GM12801 (cell line): Measurements from ENCODE around the gene BBIP1.

ENCODE experiments used
- TF ChIP-seq, protein P1 (sequence below): IDR thresholded peaks from one replicate; pipeline ENCODE4 v1.5.1; 2011; ENCODE audit warnings: control low read depth; ENCODE audit not compliant: insufficient read length; ENCODE audit errors: extremely low read depth

Gene BBIP1, protein sequence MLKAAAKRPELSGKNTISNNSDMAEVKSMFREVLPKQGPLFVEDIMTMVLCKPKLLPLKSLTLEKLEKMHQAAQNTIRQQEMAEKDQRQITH

DNA sequence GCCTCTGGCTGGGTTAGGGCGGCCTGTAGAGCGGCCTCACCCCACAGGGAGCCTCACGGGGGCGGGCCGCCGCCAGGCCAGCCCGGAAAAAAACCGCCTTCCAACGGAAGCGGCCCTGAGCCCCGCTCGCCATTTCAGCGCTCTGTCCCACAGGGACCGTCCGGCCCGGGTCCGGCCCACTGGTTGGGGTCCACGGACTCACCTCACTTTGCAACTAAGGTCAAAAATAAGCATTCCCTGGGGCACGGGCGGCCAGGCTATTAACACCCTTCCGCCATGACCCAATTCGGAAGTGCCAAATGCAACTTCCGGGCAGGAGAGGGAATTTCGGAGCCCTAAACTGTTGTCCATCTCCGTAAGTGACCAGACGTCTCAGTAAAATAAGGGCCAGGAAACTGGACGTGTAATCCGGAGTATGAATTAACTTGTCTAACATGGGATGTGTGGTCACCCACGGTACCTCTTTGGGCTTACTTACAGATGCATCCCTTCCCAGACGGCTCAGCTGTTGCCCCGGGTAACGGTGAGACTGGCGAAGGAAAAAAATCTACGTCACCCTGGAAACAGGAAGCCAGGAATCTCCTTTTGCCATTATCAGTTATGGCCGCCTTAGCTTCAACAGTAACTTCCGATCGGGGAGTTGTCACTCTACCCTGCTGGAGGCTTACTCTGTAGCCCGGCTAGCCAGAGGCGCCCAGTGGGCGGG is at the start of gene BBIP1:
Gene BBIP1, minus strand, starts transcription at position 538 of the 706 bp plus-strand sequence. CDS start 1,023 bp downstream, outside the sequence.
- TF ChIP-seq, protein P1, sequence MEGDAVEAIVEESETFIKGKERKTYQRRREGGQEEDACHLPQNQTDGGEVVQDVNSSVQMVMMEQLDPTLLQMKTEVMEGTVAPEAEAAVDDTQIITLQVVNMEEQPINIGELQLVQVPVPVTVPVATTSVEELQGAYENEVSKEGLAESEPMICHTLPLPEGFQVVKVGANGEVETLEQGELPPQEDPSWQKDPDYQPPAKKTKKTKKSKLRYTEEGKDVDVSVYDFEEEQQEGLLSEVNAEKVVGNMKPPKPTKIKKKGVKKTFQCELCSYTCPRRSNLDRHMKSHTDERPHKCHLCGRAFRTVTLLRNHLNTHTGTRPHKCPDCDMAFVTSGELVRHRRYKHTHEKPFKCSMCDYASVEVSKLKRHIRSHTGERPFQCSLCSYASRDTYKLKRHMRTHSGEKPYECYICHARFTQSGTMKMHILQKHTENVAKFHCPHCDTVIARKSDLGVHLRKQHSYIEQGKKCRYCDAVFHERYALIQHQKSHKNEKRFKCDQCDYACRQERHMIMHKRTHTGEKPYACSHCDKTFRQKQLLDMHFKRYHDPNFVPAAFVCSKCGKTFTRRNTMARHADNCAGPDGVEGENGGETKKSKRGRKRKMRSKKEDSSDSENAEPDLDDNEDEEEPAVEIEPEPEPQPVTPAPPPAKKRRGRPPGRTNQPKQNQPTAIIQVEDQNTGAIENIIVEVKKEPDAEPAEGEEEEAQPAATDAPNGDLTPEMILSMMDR, result no peak

DNA sequence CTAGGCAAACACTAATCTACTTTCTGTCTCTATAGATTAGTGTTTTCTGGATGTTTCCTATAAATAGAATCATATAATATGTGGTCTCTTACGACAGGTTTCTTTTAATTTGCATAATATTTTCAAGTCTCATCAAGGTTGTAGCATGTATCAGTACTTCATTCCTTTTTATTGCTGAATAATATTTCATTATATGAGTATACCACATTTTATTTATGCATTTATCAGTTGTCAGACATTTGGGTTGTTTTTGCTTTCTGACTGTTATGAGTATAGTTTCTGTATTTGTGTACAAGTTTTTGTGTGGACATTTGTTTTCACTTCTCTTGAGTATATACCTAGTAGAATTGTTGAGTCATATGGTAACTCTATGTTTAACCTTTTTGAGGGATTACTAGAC is 48.7 kb upstream of the BBIP1 start:
- TF ChIP-seq, protein P1, result no peak

DNA sequence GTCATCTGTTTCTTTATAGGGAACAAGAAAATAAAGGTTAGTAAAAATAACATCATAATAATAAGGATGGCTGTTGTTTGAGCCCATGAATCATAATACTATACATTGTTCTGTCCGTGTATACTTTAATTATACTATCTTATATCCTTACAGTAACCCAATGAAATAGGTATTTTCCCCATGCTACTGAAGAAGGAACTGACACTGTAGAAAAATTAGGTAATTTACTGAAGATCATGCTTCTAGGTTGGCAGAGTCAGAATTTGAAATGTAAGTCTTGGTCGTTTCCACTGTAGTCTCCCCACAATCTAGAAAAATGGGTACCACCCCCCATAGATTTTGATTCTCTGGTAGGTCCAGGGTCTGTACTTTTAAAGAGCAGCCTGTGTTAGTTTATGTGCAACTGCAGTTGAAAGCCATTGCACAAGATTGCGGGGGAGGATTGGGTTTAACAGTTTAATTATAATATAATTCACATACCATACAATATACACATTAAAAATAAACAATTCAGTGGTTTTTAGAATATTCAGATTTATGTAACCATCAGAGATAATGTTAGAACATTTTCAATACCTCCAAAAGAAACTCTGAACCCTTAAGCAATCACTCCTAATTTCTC is 48.1 kb upstream of the BBIP1 start:
- TF ChIP-seq, protein P1, result no peak

DNA sequence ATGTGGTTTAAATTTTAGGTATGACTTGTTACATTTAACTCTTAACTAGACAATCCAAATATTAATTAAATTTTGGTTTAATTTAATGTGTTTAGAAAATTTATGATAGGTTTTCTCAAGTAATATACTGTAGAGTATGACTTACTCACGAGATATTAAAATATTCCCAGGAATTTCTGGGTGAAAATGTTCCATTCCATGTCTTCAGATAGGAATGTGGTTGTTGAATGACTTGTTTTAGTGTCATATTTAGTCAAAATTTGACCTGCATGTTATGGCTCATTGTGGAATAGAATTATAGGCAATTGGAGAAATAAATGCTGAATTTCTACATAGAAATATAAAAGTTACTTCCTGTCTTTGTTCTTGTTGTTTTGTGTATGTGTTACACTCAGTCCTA is 47.2 kb upstream of the BBIP1 start:
- TF ChIP-seq, protein P1, result no peak

DNA sequence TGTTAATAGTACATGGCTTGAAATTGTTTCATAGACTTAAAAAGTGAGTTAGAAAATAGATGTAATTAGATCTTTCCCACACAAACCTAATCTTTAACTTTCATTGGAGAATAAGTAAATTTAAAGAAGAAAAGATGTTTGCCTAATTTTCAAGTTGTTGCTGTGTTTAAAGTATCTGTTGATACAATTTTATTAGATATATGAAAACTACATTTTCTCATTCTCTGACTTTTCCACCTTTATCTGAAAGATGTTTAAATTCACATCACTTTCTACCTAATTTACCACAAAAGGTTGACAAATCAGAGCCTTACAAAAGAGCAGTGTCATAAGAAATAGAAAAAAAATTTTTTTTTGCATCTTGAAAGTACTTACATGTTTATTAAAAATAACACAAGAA is 46.2 kb upstream of the BBIP1 start:
- TF ChIP-seq, protein P1, result no peak

DNA sequence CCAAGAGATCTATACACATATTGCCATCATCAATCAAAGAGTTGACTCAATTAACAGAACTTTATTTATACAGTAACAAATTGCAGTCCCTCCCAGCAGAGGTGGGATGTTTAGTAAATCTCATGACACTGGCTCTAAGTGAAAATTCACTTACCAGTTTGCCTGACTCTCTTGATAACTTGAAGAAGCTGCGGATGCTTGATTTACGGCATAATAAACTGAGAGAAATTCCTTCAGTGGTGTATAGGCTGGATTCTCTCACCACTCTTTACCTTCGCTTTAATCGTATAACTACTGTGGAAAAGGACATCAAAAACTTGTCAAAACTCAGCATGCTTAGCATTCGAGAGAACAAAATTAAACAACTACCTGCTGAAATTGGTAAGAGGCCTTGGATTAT is 45.7 kb upstream of the BBIP1 start:
- TF ChIP-seq, protein P1, result no peak

DNA sequence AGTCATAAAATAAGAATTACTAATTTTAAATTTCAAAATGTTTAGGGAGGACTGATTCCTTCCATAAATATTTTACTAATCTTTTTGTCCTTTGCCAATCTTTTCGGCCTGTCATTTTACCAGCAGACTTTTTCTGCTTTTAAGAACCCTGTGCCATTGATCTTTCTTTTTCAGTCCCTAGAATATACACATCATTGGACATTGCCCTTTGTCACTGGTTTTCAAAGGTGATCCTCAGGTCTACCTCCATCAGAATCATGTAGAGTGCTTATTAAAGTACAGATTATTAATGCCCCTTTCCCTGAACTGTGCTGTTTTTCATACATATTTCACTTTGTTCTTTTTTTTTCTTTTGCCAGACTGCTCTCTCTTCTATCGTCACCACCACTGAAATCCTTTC is 44.2 kb upstream of the BBIP1 start:
- TF ChIP-seq, protein P1, result no peak
